ENCODE measurements around the gene MYO5B. TPM values are rescaled to one million over a fixed set of nuclear protein-coding genes. Genes with fewer than 3 reads are reported as not detected.

MYO5B gene
- total RNA-seq, 4 donors from 2014 or later: 58.2 to 102 (median 89.9) TPM

GRCh38 chr18:49910986-49911385 is 284.0 kb downstream of the MYO5B start:
- WGBS, 2 donors: 83 to 94% methylated on average over 2 of the region's 2 CpGs
- Histone ChIP-seq H3K36me3 (no peaks in the 10 kb centered on the region), H3K4me3 (replicated peaks in 1 of 3) (no peak overlapping the region), H3K9me3 (no peaks in the 10 kb centered on the region), H3K27me3 (no peaks in the 10 kb centered on the region), H3K4me1 (peaks cover 4 to 6% of the 10 kb centered on the region in 2 donors), H3K27ac (no peak overlapping the region)
- no peak for TF ChIP-seq POLR2A (IDR thresholded peaks at IDR 0.05)
- TF ChIP-seq, protein P1, sequence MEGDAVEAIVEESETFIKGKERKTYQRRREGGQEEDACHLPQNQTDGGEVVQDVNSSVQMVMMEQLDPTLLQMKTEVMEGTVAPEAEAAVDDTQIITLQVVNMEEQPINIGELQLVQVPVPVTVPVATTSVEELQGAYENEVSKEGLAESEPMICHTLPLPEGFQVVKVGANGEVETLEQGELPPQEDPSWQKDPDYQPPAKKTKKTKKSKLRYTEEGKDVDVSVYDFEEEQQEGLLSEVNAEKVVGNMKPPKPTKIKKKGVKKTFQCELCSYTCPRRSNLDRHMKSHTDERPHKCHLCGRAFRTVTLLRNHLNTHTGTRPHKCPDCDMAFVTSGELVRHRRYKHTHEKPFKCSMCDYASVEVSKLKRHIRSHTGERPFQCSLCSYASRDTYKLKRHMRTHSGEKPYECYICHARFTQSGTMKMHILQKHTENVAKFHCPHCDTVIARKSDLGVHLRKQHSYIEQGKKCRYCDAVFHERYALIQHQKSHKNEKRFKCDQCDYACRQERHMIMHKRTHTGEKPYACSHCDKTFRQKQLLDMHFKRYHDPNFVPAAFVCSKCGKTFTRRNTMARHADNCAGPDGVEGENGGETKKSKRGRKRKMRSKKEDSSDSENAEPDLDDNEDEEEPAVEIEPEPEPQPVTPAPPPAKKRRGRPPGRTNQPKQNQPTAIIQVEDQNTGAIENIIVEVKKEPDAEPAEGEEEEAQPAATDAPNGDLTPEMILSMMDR (IDR thresholded peaks at IDR 0.05): no peak
- intact Hi-C loops (cut with DNase I): no loop called here
- no peak for DNase-seq

GRCh38 chr18:49910019-49910418 is 284.9 kb downstream of the MYO5B start:
- H3K27ac ChIP-seq: no peak overlapping the region
- H3K9me3 ChIP-seq: no peaks in the 10 kb centered on the region
- H3K4me3 ChIP-seq (replicated peaks in 1 of 3): no peak overlapping the region
- H3K4me1 ChIP-seq: peaks cover 4 to 6% of the 10 kb centered on the region in 2 donors
- H3K36me3 ChIP-seq: no peaks in the 10 kb centered on the region
- TF ChIP-seq, protein P1 (IDR thresholded peaks at IDR 0.05): no peak
- no peak for TF ChIP-seq POLR2A (IDR thresholded peaks at IDR 0.05)
- no peak for DNase-seq
- WGBS, 2 donors: 87 to 88% methylated on average over 5 of the region's 5 CpGs
- intact Hi-C loops (cut with DNase I): no loop called here
- H3K27me3 ChIP-seq: no peaks in the 10 kb centered on the region

GRCh38 chr18:49907346-49907929 is 287.5 kb downstream of the MYO5B start:
- peaks cover 4 to 6% of the 10 kb centered on the region in 2 donors for H3K4me1 ChIP-seq
- WGBS, 2 donors: 63 to 73% methylated on average over 3 of the region's 3 CpGs
- peak in 1 of 2 donors; percentile 29 for DNase-seq
- H3K36me3 ChIP-seq: peaks cover 0 to under 1% of the 10 kb centered on the region in 2 donors
- intact Hi-C loops (cut with DNase I): no loop called here
- no peak for TF ChIP-seq POLR2A (IDR thresholded peaks at IDR 0.05)
- TF ChIP-seq, protein P1 (IDR thresholded peaks at IDR 0.05): no peak
- H3K27me3 ChIP-seq: no peaks in the 10 kb centered on the region
- no peaks in the 10 kb centered on the region for H3K9me3 ChIP-seq
- no peak overlapping the region for H3K27ac ChIP-seq
- H3K4me3 ChIP-seq (replicated peaks in 1 of 3): no peak overlapping the region

DNA sequence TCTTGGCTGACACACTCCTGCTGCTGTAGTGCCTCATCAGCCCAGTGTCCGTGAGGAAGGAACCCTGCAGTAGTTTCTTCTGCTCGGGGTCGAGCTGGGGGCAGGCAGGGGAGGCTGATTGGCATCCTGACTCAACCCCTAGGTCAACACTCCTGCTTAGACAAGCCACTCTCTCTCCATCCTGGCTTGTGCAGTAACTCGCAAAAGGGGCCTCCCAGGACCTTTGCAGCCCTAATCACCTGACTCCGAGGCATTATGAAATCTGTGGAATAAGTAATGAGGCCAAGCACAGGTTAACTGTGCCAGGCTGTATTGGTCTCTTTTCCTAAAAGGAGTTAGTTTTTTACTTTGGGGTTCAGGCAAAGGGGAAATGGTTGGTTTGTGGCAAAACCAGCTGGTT is 289.2 kb downstream of the MYO5B start:
- H3K9me3 ChIP-seq: no peaks in the 10 kb centered on the region
- WGBS, 2 donors: 59 to 65% methylated on average over 5 of the region's 5 CpGs
- no peak overlapping the region for H3K27ac ChIP-seq
- H3K36me3 ChIP-seq: peaks cover 0 to 10% of the 10 kb centered on the region in 2 donors
- intact Hi-C loops (cut with DNase I): no loop called here
- no peaks in the 10 kb centered on the region for H3K27me3 ChIP-seq
- no peak overlapping the region for H3K4me3 ChIP-seq (replicated peaks in 1 of 3)
- TF ChIP-seq, protein P1 (IDR thresholded peaks at IDR 0.05): no peak
- TF ChIP-seq POLR2A (IDR thresholded peaks at IDR 0.05): no peak
- peaks cover 4 to 6% of the 10 kb centered on the region in 2 donors for H3K4me1 ChIP-seq
- no peak for DNase-seq

DNA sequence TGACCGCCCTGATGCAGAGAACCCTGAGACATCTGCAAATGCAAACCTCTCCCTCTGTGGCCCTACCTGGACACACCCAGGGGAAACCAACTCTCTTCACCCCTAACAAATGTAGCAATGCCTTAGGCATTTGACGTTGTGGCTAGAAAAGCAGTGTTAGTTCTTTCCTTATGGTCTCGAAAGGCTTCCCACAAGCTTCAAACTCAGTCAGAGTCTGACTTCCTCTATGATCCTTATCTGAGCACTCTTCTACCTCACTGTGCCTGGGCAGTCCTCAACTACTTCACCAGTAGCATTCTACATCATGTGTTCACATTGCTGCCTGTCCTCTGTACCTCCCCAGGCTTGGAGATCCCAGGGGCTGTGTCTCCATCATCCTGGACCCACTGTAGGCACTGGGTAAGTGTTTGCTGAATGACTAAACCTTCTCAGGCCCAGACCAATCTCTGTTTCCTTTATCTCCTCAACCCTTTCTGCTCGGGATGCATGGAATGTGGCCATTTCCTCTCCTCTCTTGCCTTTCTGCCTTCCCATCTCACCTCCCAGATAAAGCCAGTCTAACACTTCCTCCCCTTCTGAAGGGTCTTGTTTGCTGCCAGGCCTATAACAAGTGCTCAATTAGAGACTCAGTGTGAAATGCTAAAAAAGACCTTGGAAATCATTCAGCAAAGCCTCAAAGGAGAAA is 289.9 kb downstream of the MYO5B start:
- peaks cover 4 to 12% of the 10 kb centered on the region in 2 donors for H3K4me1 ChIP-seq
- no peak for TF ChIP-seq POLR2A (IDR thresholded peaks at IDR 0.05)
- TF ChIP-seq, protein P1 (IDR thresholded peaks at IDR 0.05): no peak
- no peak for DNase-seq
- intact Hi-C loops (cut with DNase I): no loop called here
- H3K9me3 ChIP-seq: no peaks in the 10 kb centered on the region
- 68 to 76% methylated on average over 4 of the region's 4 CpGs for WGBS, 2 donors
- no peaks in the 10 kb centered on the region for H3K27me3 ChIP-seq
- H3K36me3 ChIP-seq: peaks cover 0 to 10% of the 10 kb centered on the region in 2 donors
- H3K27ac ChIP-seq: no peak overlapping the region
- no peak overlapping the region for H3K4me3 ChIP-seq (replicated peaks in 1 of 3)

All from thyroid gland (tissue), 4 donors.